Coronary artery (tissue), 2 donors: ENCODE results near the gene SCGB1C1.

Source experiments
- DNase-seq: peaks from one replicate; pipeline ENCODE4 v3.0.0-alpha.2; 2017; ENCODE audit warnings: low spot score
- H3K27ac ChIP-seq, 2 donors: fragments of 200-600 bp; sonication (generic); one replicate each; pipeline ENCODE4 v1.5.1; 2016 to 2019
- H3K4me3 ChIP-seq: fragments of 200-600 bp; sonication (generic); 2 replicates; pipeline ENCODE4 v1.5.1; 2016; ENCODE audit warnings: mild to moderate bottlenecking, moderate library complexity
- TF ChIP-seq, protein P1 (sequence below): fragments of 200-600 bp; sonication (generic); IDR thresholded peaks from one replicate; pipeline ENCODE4 v1.5.1; 2019; ENCODE audit warnings: antibody characterized with exemption

The SCGB1C1 gene

DNA sequence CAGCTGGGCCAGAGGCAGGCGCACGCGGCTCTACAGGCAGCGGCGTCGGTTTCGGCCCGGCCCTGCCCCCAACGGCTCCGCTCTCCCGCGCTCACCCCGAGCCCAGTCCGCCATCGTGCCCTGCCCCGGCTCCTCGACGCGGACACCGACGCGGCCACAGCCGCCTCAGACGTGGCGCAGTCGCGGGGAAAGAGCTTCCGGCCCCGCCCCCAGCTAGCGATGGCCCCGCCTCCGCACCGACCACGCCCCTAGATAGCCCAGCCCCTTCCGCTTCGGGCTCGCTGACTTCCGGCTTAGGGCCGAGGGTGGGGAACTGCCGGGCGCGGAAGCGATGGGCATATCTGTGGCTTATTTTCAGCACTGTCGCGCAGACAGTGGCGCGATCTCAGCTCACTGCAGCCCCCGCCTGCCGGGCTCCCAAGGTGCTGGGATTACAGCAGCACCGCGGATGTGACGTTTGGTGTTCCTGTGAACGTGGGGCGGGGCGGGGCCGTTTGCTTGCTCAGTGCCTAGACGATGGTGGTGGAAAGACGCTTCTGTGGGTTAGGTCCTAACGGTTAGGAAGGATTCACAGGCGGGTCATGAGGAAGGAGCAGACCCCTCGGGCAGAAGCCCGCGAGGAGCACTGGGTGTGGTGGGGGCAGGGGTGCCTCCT lies 14.5 kb downstream of the SCGB1C1 start, which contains the start of the genes BET1L and RIC8A:
TSS of gene BET1L (minus strand) at position 192 of the 655 bp plus-strand sequence. CDS start at position 114, 78 bp downstream.
TSS of gene RIC8A (plus strand) at position 501 of the 655 bp plus-strand sequence. CDS start 1,147 bp downstream, outside the sequence.
- peak; percentile 98 for DNase-seq
- TF ChIP-seq, protein P1, sequence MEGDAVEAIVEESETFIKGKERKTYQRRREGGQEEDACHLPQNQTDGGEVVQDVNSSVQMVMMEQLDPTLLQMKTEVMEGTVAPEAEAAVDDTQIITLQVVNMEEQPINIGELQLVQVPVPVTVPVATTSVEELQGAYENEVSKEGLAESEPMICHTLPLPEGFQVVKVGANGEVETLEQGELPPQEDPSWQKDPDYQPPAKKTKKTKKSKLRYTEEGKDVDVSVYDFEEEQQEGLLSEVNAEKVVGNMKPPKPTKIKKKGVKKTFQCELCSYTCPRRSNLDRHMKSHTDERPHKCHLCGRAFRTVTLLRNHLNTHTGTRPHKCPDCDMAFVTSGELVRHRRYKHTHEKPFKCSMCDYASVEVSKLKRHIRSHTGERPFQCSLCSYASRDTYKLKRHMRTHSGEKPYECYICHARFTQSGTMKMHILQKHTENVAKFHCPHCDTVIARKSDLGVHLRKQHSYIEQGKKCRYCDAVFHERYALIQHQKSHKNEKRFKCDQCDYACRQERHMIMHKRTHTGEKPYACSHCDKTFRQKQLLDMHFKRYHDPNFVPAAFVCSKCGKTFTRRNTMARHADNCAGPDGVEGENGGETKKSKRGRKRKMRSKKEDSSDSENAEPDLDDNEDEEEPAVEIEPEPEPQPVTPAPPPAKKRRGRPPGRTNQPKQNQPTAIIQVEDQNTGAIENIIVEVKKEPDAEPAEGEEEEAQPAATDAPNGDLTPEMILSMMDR: no peak
- H3K27ac ChIP-seq: peak within 1 kb of the TSS; percentile 97 to 98
- peak within 1 kb of the TSS; percentile 77 for H3K4me3 ChIP-seq

DNA sequence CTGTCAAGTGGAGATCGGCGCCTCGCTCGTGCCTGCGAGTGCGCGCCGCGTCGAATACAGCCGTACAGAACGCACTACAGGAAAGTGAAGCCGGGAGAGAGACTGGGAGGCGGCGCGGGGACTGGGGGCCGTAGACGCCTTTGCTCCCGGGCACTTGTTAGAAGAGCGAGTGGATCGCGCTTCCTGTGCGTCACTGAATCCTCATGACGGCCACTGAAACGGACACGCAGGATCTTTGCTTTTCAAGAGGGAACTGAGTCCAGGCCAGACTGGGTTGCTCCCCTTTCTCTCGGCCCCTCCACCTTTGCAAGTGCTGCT lies 14.9 kb downstream of the SCGB1C1 start:
- peak overlapping the region; percentile 77 for H3K4me3 ChIP-seq
- TF ChIP-seq, protein P1: no peak
- peak overlapping the region; percentile 97 to 98 for H3K27ac ChIP-seq
- DNase-seq: no peak

DNA sequence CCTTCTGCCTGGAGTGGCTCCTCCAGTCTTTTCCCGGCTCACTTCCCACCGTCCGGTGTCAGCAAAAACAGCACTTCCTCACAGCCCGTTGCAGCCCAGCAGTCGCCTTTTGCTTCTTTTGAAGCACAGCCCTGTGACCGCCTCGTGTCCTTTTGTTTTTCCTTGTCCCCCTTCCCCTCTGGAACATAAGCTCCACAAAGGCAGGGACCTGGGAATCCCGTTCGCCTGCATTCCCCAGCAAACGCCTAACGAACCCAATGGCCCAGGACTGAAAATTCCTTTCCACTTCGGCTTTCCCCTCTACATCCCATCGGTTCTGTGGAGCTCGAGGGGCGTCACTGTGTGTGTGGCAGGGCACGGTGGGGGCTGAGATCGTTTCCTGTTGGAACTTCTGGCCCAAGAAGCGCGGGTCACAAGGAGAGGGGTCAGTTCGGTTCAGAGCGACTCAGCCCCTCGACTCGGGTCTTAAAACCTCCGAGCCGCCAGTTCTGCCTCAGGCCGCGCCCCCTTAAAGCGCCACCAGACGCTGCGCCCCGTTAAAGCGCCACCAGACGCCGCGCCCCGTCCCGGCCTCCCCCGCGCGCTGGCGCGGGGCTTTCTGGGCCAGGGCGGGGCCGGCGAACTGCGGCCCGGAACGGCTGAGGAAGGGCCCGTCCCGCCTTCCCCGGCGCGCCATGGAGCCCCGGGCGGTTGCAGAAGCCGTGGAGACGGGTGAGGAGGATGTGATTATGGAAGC lies 15.5 kb downstream of the SCGB1C1 start:
- peak; percentile 90 for DNase-seq
- TF ChIP-seq, protein P1: no peak
- H3K27ac ChIP-seq: peak overlapping the region; percentile 97 to 98
- H3K4me3 ChIP-seq: peak overlapping the region; percentile 77

DNA sequence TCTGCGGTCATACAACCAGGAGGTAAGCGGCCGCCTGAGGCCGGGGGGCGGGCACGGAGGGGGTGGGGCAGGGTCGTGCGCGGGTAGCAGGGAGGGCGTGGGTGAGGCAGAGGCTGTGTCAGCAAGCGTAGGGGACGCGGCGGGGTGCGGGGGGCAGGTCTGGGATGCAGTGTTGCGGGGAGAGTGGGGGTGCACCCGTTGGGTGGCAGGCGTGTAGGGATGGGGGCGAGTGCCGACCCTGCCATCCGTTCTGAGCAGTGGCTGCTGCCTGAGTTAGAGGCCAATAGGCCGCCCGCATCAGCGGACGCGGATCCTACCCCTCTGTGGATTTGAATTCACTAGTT lies 16.0 kb downstream of the SCGB1C1 start:
- Histone ChIP-seq H3K27ac (peak overlapping the region; percentile 97 to 98), H3K4me3 (peak overlapping the region; percentile 77)
- TF ChIP-seq, protein P1: no peak
- DNase-seq: no peak

DNA sequence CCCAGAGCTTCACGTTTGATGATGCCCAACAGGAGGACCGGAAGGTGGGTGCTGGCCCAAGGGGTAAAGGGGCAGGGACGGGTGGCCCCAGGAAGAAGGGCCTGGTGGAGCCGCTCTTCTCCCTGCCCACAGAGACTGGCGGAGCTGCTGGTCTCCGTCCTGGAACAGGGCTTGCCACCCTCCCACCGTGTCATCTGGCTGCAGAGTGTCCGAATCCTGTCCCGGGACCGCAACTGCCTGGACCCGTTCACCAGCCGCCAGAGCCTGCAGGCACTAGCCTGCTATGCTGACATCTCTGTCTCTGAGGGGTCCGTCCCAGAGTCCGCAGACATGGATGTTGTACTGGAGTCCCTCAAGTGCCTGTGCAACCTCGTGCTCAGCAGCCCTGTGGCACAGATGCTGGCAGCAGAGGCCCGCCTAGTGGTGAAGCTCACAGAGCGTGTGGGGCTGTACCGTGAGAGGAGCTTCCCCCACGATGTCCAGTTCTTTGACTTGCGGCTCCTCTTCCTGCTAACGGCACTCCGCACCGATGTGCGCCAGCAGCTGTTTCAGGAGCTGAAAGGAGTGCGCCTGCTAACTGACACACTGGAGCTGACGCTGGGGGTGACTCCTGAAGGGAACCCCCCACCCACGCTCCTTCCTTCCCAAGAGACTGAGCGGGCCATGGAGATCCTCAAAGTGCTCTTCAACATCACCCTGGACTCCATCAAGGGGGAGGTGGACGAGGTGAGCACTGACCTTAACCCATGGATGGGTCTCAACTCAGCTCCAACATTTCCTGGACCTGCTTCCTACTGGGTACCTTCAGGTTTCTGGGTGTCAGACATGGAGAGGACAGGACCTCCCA lies 16.6 kb downstream of the SCGB1C1 start:
- Histone ChIP-seq H3K27ac (peak overlapping the region; percentile 97 to 98), H3K4me3 (peak overlapping the region; percentile 77)
- TF ChIP-seq, protein P1: no peak
- DNase-seq: no peak

DNA sequence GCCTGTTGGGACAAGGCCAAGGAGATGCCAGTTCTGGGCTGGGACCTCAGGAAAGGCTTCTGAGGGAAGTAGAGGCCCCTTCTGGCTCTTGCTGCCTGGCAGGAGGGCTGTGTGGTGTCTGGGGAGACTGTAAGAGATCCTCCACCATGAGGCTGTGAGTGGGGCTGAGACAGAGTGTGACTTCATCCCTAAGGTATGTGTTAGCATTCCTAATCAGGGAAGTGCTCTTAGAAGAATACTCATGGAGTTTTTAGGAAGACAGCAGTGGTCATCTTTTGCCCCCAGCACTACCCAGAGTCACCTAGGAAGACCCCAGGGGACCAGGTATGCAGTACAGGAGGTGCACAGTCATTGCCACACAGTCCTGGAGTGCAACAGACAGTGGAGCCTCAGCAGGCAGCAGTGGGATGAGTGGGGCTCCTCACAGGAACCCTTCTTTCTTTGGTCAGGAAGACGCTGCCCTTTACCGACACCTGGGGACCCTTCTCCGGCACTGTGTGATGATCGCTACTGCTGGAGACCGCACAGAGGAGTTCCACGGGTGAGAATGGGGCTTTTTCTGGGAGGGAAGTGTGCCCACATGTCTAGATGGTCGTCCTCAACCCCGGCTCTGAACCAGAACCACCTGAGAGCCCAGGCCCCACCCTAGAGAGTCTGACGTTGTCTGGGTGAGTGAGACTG lies 17.4 kb downstream of the SCGB1C1 start:
- TF ChIP-seq, protein P1: no peak
- DNase-seq: no peak
- peak overlapping the region; percentile 77 for H3K4me3 ChIP-seq
- peak overlapping the region in 1 of 2 donors; percentile 21 for H3K27ac ChIP-seq
